Measurements from ENCODE around the gene FCRLA. TPM values are rescaled to one million over a fixed set of nuclear protein-coding genes. Genes with fewer than 3 reads are reported as not detected.

FCRLA gene
- total RNA-seq, 4 donors from 2014 or later = 0.19 to 2.2 (median 2.0) TPM; not detected in 1

- 73 to 76% methylated on average over 8 of the region's 8 CpGs for WGBS, 2 donors
- TF ChIP-seq POLR2A (IDR thresholded peaks at IDR 0.05) (no peak), CTCF (IDR thresholded peaks at IDR 0.05) (no peak)
- intact Hi-C loops (cut with DNase I; ENCODE audit: low total_unique reads) = no loop called here
- DNase-seq (ENCODE audit: low spot score in 2 of 2) = no peak
- no peak overlapping the region for H3K4me3 ChIP-seq (ENCODE audit: low read depth, poor library complexity, severe bottlenecking)
These were observed 11.7 kb downstream of the FCRLA start for GRCh38 chr1:161718559-161719324.

- 94 to 100% methylated on average over 1 of the region's 1 CpG for WGBS, 2 donors
These were observed 12.2 kb downstream of the FCRLA start for GRCh38 chr1:161719325-161719611.

GRCh38 chr1:161720422-161720821, 13.4 kb downstream of the FCRLA start:
- no peak overlapping the region for H3K4me3 ChIP-seq (ENCODE audit: low read depth, poor library complexity, severe bottlenecking)
- intact Hi-C loops (cut with DNase I; ENCODE audit: low total_unique reads) = loop anchor here (10.0 kb wide), 1 partner anchor 236 kb away; no protein-coding TSS in a partner anchor
- TF ChIP-seq POLR2A (IDR thresholded peaks at IDR 0.05) = no peak
- TF ChIP-seq CTCF (IDR thresholded peaks at IDR 0.05) = no peak
- no peak for DNase-seq (ENCODE audit: low spot score in 2 of 2)
- WGBS, 2 donors = 76 to 81% methylated on average over 1 of the region's 1 CpG

More at GRCh38 chr1:161719325-161719611, 12.2 kb downstream of the FCRLA start:
- no peak for TF ChIP-seq CTCF (IDR thresholded peaks at IDR 0.05)
- TF ChIP-seq POLR2A (IDR thresholded peaks at IDR 0.05) = no peak
- DNase-seq (ENCODE audit: low spot score in 2 of 2) = no peak
- H3K4me3 ChIP-seq (ENCODE audit: low read depth, poor library complexity, severe bottlenecking) = no peak overlapping the region
- intact Hi-C loops (cut with DNase I; ENCODE audit: low total_unique reads) = no loop called here

- TF ChIP-seq CTCF (IDR thresholded peaks at IDR 0.05) (no peak), POLR2A (IDR thresholded peaks at IDR 0.05) (no peak)
- DNase-seq (ENCODE audit: low spot score in 2 of 2) = no peak
- intact Hi-C loops (cut with DNase I; ENCODE audit: low total_unique reads) = loop anchor here (10.0 kb wide), 1 partner anchor 236 kb away; no protein-coding TSS in a partner anchor
- WGBS, 2 donors = 41 to 50% methylated on average over 4 of the region's 4 CpGs
- H3K4me3 ChIP-seq (ENCODE audit: low read depth, poor library complexity, severe bottlenecking) = no peak within 1 kb of the TSS
These were observed 14.1 kb downstream of the FCRLA start, which contains the start of gene FCRLB for GRCh38 chr1:161720956-161721737. TSS of gene FCRLB (plus strand) at chr1:161721544. CDS start at chr1:161722673, 1,129 bp downstream.

GRCh38 chr1:161721738-161722343, 14.8 kb downstream of the FCRLA start:
- 64 to 82% methylated on average over 8 of the region's 8 CpGs for WGBS, 2 donors
- no peak for DNase-seq (ENCODE audit: low spot score in 2 of 2)
- intact Hi-C loops (cut with DNase I; ENCODE audit: low total_unique reads) = loop anchor here (10.0 kb wide), 1 partner anchor 237 kb away; no protein-coding TSS in a partner anchor

More at GRCh38 chr1:161721738-161722343, 14.8 kb downstream of the FCRLA start:
- no peak for TF ChIP-seq POLR2A (IDR thresholded peaks at IDR 0.05)
- TF ChIP-seq CTCF (IDR thresholded peaks at IDR 0.05) = no peak
- H3K4me3 ChIP-seq (ENCODE audit: low read depth, poor library complexity, severe bottlenecking) = no peak overlapping the region
